ENCODE data around the gene CTRB2.
"Not testable (repeated sequence)": the region's sequence is repeated elsewhere in the genome, so short reads cannot be mapped to it uniquely, and the experiment has no call there.

CTRB2 gene

DNA sequence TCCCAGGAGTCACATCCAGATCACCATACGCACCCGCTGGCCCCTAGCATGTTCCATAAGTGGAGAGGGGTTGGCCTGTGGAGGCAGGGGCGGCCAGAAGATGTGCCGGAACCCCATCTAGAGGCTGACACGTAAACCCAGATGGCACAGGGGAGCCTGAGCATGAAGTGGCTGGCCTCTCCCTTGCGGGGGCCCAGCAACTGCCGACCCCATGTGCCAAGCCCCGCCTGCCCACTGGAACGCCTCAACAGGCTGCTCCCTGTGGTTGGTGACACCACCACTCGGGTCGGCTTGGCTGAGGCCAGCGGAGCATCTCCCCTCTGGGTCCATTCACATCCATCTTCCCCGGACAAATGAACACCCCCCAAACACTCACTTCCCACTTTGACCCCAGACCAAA, 35.0 kb upstream of the CTRB2 start:
- DNase-seq (ENCODE audit: extremely low spot score) = no peak
- no peak for TF ChIP-seq CTCF (IDR thresholded peaks at IDR 0.05; ENCODE audit: control extremely low read depth, extremely low read depth, low read depth, missing control alignments)
- ChIA-PET POLR2A (no interaction called here), CTCF (no interaction called here)

GRCh38 chr16:75241412-75241811, 34.5 kb upstream of the CTRB2 start:
- no peak for DNase-seq (ENCODE audit: extremely low spot score)
- TF ChIP-seq CTCF (IDR thresholded peaks at IDR 0.05; ENCODE audit: control extremely low read depth, extremely low read depth, low read depth, missing control alignments) = no peak
- ChIA-PET CTCF (no interaction called here), POLR2A (no interaction called here)

DNA sequence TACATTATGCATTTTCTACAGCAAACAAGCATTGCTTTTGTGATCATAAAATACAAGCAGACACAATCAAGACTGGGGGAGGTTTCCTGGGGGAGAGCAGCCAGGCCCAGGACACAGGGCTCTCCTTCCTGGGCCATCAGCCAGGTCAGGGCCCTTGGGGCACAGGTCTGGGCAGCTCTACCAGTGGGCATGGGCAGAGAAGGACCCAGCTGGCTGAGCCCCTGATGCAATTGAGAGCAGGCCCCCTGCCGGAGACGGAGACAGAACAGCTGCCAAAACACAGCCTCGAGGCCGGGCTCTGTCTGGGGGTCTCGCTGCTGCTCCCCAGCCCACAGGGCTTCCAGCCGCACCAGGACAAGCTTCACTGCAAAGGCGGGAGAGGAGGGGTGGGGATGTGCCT, 33.7 kb upstream of the CTRB2 start:
- DNase-seq (ENCODE audit: extremely low spot score); POLR2A ChIA-PET: not testable (repeated sequence)
- CTCF ChIA-PET = interaction anchor here (1.0 kb wide), 1 partner anchor 142 kb away, joined by 3 read pairs; no protein-coding TSS in a partner anchor

DNA sequence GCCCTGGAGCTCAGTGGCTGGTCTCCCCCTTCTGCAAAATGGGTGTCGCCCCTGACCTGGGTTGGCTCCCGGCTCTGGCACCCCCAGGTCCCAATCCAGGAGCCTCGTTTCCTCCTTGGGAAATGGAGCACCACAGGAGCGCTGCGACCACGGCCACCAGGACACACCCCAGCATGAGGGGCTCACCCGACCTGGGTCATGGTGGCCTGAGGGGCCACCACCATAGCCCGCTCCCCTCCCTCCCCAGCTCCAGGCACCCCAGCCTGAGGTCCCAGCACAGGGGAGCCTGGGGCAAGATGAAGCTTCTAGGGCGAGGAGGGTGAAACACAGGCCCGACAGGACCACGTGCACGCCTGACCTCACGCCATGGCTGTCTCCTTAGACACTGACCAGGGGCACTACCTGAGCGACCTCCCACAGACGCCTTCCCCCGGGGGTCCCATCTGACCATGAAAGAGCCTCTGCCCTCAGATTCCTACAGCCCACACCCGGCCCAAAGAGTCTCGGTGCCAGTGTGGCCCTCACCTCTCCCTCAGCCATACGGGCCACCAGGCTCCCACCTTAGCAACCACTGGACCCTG, 32.7 kb upstream of the CTRB2 start:
- ChIA-PET CTCF (interaction anchor here (0.7 to 1.0 kb wide), 2 partner anchors 146 to 148 kb away, joined by 3 read pairs; no protein-coding TSS in a partner anchor), POLR2A (no interaction called here)
- TF ChIP-seq CTCF (IDR thresholded peaks at IDR 0.05; ENCODE audit: control extremely low read depth, extremely low read depth, low read depth, missing control alignments) = no peak
- DNase-seq (ENCODE audit: extremely low spot score) = no peak

- no peak for DNase-seq (ENCODE audit: extremely low spot score)
- no peak for TF ChIP-seq CTCF (IDR thresholded peaks at IDR 0.05; ENCODE audit: control extremely low read depth, extremely low read depth, low read depth, missing control alignments)
- POLR2A ChIA-PET = no interaction called here
- CTCF ChIA-PET = interaction anchor here (0.7 to 1.0 kb wide), 2 partner anchors 146 to 148 kb away, joined by 3 read pairs; no protein-coding TSS in a partner anchor
Measured at GRCh38 chr16:75238853-75239541, 32.0 kb upstream of the CTRB2 start.

DNA sequence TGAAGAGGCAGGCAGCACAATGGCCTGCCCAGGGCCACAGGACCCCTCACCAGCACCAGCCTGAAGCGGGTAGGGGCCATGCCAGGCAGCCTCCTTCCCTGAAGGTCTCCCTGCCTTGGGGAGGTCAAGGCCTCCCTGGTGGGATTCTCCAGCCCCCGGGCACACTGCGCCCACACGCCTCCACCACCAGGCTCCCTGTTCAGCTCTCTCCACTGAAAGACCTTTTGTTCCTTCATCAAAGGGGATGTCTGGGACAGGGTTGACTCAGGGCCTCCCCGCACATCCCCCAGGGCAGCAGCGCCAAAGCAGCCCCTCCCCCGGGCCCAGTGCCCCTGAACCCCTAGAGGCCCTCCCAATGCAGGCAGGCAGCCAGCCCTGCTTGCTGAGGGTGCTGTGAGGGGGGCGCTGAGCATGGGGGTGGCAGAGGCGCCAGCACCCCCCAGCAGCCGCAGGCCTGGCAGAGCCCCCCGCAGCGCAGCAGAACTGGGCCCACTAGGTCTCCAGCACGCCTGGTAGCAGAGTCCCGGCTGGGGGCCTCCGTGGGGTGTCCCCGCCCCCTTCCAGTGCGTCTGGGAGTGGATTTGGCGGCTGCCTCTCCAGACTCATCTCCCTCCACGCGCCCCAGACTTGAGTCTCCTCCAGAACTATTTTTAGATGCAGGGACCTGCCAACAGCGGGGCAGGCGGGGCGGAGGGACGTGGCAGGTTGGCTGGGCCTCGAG, 31.3 kb upstream of the CTRB2 start:
- no peak for TF ChIP-seq CTCF (IDR thresholded peaks at IDR 0.05; ENCODE audit: control extremely low read depth, extremely low read depth, low read depth, missing control alignments)
- ChIA-PET POLR2A (no interaction called here), CTCF (interaction anchor here (0.8 to 5.3 kb wide), 4 partner anchors 9 to 526 kb away, joined by 3 to 62 read pairs (median 5); partner anchors contain the start of gene BCAR1)
- DNase-seq (ENCODE audit: extremely low spot score) = no peak
